Left lung (tissue), 10 donors: ENCODE measurements around the gene CTIF. TPM values are rescaled to one million over a fixed set of nuclear protein-coding genes. Genes with fewer than 3 reads are reported as not detected.

Source experiments
- ATAC-seq: fragments of 200-7000 bp; cut with Tn5 transposase; one replicate; pipeline ENCODE4 v1.9.1; 2020; ENCODE audit warnings: moderate library complexity
- DNase-seq, 4 donors: peaks; one replicate each; pipeline ENCODE4 v3.0.0-alpha.2; 2013 to 2020
- H3K27ac ChIP-seq, 2 donors: fragments of 200-600 bp; sonication (generic) in 1 of 2; one replicate each; pipeline versions ENCODE4 v1.5.0 to v1.8.0; 2020 to 2021
- H3K27me3 ChIP-seq, 2 donors: fragments of 200-600 bp; sonication (generic) in 1 of 2; one replicate each; pipeline versions ENCODE4 v1.5.0 to v1.8.0; 2020 to 2021
- H3K36me3 ChIP-seq, 2 donors: fragments of 200-600 bp; sonication (generic) in 1 of 2; one replicate each; pipeline versions ENCODE4 v1.5.0 to v1.8.0; 2020 to 2021
- H3K4me1 ChIP-seq, 2 donors: fragments of 200-600 bp; one replicate each; pipeline ENCODE4 v1.8.0; 2021
- H3K4me3 ChIP-seq, 2 donors: fragments of 200-600 bp; sonication (generic) in 1 of 2; one replicate each; pipeline versions ENCODE4 v1.5.0 to v1.8.0; 2020 to 2021; ENCODE audit warnings: mild to moderate bottlenecking in 1 of 2
- H3K9me3 ChIP-seq, 2 donors: fragments of 200-600 bp; sonication (generic) in 1 of 2; one replicate each; pipeline versions ENCODE4 v1.5.0 to v1.8.0; 2020 to 2021
- intact Hi-C, 2 donors: fragments of 100-400 bp; cut with DNase I; formaldehyde crosslinking; loops; one replicate each; pipeline versions ENCODE4 v1.11.2 to v1.14.2; 2022
- polyA plus RNA-seq, 6 donors: library from polyadenylated mRNA; unstranded; fragments of 120-200 nt; gene quantifications; one replicate each; pipeline ENCODE4 v1.2.1, GENCODE V29; 2013; ENCODE audit not compliant: insufficient read length in 6 of 6
- total RNA-seq, 2 donors: library from RNA; stranded (reverse); fragmentation: NEBNext Ultra II Directional; extraction: Animal tissue kit (Norgen Biotek cat#: 25700); gene quantifications; one replicate each; pipeline ENCODE4 v1.2.1, GENCODE V29; 2021
- TF ChIP-seq, protein P1 (sequence below), 2 donors: fragments of 200-600 bp; sonication (generic) in 1 of 2; IDR thresholded peaks; one replicate each; pipeline versions ENCODE4 v1.5.0 to v1.8.0; 2021; ENCODE audit warnings: antibody characterized with exemption in 2 of 2
- donor health status: DM: no; HTN: yes; CAD: no.
- donor health status: DM: no; HTN: no; CAD: no.

CTIF gene
- total and polyA plus RNA-seq, 8 donors, result 24.9 to 46.1 (median 34.9) TPM

DNA sequence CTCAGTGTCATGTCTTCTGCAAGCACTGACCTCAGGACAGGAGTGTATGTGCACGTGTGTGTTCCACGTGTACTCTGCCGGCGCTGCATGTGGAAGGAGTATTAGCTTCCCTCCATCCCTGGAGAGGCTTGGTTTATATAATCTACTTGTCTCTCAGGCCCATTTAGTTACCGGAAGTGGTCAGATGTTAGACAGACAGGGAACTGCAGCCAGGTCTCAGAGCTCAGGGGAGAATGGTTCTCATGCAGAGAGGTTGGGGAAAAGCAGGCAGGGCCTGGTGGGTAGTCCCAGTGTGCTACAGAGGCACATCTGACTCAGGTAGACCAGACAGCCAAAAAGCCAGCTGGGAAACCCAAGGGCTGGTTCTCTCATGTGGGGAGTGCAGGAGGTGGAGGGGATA is 167.9 kb downstream of the CTIF start:
- Histone ChIP-seq H3K27me3 (no peaks in the 10 kb centered on the region), H3K27ac (no peak overlapping the region), H3K4me3 (no peak overlapping the region), H3K4me1 (no peaks in the 10 kb centered on the region), H3K9me3 (no peaks in the 10 kb centered on the region), H3K36me3 (no peaks in the 10 kb centered on the region)
- ATAC-seq (no peak), DNase-seq (no peak)
- TF ChIP-seq, protein P1, sequence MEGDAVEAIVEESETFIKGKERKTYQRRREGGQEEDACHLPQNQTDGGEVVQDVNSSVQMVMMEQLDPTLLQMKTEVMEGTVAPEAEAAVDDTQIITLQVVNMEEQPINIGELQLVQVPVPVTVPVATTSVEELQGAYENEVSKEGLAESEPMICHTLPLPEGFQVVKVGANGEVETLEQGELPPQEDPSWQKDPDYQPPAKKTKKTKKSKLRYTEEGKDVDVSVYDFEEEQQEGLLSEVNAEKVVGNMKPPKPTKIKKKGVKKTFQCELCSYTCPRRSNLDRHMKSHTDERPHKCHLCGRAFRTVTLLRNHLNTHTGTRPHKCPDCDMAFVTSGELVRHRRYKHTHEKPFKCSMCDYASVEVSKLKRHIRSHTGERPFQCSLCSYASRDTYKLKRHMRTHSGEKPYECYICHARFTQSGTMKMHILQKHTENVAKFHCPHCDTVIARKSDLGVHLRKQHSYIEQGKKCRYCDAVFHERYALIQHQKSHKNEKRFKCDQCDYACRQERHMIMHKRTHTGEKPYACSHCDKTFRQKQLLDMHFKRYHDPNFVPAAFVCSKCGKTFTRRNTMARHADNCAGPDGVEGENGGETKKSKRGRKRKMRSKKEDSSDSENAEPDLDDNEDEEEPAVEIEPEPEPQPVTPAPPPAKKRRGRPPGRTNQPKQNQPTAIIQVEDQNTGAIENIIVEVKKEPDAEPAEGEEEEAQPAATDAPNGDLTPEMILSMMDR (IDR thresholded peaks at IDR 0.05), result no peak
- intact Hi-C loops, result no loop called here

DNA sequence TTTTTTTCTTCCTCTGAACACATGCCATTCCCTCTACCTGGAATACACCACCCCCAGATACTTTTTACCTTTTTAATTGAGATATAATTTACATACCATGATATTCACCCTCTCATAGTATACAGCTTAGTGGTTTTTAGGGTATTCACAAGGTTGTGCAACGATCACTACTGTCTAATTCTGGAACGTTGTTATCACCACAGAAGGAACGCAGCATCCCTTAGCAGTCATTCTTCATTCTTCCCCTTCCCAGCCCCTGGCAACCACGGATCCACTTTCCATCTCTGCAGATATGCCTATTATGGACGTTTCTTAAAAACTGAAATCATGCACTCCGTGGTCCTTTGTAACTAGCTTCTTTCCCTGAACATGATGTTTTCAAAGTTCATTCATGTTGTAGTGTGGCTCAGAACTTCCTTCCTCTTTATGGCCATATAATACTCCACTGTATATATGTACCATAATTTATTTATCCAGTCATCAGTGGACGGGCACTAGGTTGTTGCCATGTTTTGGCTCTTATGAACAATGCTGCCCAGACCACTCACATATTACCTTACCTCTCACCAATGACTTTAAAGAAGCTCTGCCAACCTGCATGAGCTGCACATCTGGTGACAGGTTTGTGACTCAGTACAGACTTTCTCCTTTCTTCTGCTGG is 168.9 kb downstream of the CTIF start:
- H3K9me3 ChIP-seq, result no peaks in the 10 kb centered on the region
- H3K27ac ChIP-seq, result no peak overlapping the region
- DNase-seq (no peak), ATAC-seq (no peak)
- intact Hi-C loops, result no loop called here
- H3K36me3 ChIP-seq, result no peaks in the 10 kb centered on the region
- H3K27me3 ChIP-seq, result no peaks in the 10 kb centered on the region
- H3K4me3 ChIP-seq, result no peak overlapping the region
- H3K4me1 ChIP-seq, result no peaks in the 10 kb centered on the region
- TF ChIP-seq, protein P1 (IDR thresholded peaks at IDR 0.05), result no peak

DNA sequence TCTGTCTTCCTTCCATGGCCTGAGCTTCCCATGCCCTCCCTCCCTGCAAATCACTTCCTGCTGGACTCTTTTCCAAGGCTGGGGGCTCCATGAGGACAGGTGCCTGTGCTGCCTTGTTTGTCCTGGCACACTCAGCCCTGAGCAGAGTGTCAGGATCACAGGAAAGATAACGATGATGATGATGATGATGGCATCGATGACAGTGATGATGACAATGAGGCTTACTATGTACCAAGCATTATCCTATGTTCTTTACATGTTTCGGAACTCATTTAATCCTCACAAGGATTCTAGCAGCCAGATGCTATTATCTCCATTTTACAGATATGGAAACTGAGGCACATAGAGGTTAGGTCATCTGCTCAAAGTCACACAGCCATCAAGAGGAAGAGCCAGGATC is 170.0 kb downstream of the CTIF start:
- Histone ChIP-seq H3K27ac (peak overlapping the region in 1 of 2 donors; percentile 35), H3K9me3 (no peaks in the 10 kb centered on the region), H3K27me3 (no peaks in the 10 kb centered on the region), H3K4me3 (no peak overlapping the region), H3K36me3 (no peaks in the 10 kb centered on the region), H3K4me1 (peaks cover 0 to 4% of the 10 kb centered on the region in 2 donors)
- ATAC-seq, result no peak
- intact Hi-C loops, result no loop called here
- TF ChIP-seq, protein P1 (IDR thresholded peaks at IDR 0.05), result no peak
- DNase-seq, result no peak

DNA sequence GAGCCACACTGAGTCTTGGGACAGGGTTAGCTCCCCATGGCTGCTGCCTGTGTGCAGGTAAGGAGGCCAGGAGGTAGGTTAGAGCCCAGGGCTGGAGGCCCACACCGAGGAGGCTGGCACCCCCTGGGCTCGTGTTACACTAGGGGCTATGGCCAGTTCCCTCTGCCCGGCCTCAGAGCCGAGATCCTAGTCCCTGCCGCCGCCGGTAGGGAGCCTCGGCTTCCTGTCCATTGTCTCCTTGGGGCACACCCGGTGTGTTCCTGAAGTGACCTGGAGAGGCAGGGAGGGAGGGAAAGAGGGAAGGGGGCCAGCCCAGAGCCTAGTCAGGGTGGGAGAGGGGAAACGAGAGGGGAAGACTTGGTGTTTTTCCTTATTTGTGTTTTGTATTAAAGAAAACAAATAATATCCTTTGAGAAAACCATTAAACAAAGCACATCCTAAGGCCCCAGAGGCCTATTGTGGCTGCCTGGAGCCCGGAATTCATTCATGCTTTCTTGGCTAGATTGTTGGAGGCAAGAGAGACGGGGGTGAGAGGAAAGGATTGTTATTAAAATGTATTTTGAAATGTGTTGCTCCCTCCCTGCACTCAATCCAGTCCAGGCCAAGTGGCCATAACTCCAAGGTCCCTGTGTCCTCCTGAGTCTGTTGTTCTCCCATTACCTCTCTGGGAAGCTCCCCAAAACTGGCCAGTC is 170.7 kb downstream of the CTIF start:
- intact Hi-C loops, result no loop called here
- ATAC-seq (peak; percentile 15), DNase-seq (no peak)
- Histone ChIP-seq H3K4me3 (no peak overlapping the region), H3K27me3 (no peaks in the 10 kb centered on the region), H3K27ac (peak overlapping the region in 1 of 2 donors; percentile 35), H3K9me3 (no peaks in the 10 kb centered on the region), H3K36me3 (no peaks in the 10 kb centered on the region), H3K4me1 (peaks cover 0 to 6% of the 10 kb centered on the region in 2 donors)
- TF ChIP-seq, protein P1 (IDR thresholded peaks at IDR 0.05), result no peak

DNA sequence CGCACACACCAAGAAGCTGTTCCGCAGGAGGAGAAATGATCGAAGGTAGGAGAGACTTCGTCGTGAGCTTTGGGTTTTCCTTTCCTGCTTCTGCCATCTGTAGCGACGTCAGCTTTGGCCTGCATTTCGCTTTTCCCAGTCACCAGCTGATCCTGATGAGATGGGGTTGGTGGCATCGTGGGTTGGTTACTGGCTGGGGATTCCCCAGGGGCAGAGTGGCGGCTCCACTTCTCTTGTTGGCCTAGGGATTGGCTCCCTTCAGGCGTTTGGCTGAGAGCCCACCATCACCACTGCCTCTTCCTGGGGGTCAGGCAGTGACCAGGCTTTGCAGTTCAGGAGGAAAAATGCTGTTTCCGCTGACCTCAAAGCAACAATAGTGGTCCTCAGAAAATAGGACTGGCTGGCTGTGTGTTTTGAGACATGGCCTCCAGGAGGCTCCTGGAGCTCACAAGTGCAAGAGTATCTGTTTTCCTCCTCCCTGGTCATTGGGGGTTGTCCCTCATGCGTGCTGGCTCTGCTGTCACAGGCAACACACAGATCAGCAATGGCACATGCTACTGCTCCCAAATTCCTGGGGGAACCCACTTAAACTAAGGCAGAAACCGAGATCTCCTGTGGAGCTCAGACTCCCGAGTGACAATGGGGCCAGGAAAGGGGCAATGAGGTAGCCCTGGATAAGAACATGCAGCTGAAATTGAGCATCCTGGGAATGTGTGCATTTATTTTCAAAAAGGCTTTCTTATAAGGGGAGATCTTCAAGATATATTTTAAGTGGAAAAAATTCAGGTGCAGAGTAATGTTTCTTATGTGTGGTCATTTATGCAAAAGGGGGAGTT is 173.0 kb downstream of the CTIF start:
- Histone ChIP-seq H3K27ac (no peak overlapping the region), H3K4me3 (no peak overlapping the region), H3K4me1 (peaks cover 5 to 25% of the 10 kb centered on the region in 2 donors), H3K27me3 (no peaks in the 10 kb centered on the region), H3K9me3 (no peaks in the 10 kb centered on the region), H3K36me3 (no peaks in the 10 kb centered on the region)
- DNase-seq (peak in 2 of 4 donors; percentile 30 to 56), ATAC-seq (peak; percentile 25)
- TF ChIP-seq, protein P1 (IDR thresholded peaks at IDR 0.05), result peak in 1 of 2 donors; percentile 28
- intact Hi-C loops, result no loop called here
